COLO829 (cell line): ENCODE measurements around the gene UBTD1.
A peak's percentile ranks its signal among the peaks of the same experiment; 100 is the strongest.

Source experiments
- DNase-seq: peaks from one replicate; pipeline ENCODE4 v3.0.0; 2012; ENCODE audit warnings: low spot score

Gene UBTD1

DNA sequence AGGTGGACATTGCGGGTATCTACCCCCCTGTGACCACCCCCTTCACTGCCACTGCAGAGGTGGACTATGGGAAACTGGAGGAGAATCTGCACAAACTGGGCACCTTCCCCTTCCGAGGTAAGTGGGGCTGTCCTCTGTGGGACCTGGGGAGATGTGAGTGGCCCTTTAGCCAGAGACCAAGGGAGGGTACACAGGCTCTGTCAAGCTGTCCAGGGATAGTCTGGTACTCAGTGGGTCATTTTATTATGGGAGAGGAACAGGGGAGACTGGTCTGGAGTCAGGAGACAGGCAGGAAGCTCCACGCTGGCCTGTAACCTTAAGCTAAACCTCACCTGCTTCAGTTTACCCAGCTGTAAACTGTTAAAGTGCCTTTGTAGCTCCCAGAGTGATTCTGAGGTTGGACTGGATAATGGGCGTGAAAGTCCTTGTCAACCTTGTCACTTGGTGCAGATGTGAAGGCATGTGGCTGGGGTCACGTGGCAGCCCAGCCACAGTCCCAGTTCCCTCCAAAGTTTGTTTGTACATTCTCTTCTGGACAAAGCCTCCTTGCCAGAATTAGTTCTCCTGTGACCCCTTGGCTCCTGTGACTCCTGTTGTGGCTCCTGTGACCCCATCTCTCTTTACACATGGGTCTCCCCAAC is 86.2 kb downstream of the UBTD1 start:
- DNase-seq = no peak

DNA sequence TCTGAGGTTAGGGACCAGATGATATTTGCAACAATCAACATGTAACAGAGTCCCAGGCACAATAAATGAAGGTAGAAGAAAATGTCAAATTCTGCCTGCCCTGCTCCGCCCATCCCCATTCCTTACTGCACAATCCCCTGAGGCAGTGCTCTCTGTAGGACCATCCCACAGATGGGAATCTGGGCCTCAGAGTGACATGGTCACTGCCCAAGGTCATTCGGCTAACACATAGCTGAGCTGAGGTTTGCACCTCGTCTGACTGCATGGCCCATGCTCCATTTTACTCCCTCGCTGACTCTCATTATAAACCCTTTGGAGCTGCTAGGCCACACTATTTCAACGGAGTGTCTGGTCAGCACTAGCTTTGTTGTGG is 86.7 kb downstream of the UBTD1 start:
- DNase-seq = no peak

DNA sequence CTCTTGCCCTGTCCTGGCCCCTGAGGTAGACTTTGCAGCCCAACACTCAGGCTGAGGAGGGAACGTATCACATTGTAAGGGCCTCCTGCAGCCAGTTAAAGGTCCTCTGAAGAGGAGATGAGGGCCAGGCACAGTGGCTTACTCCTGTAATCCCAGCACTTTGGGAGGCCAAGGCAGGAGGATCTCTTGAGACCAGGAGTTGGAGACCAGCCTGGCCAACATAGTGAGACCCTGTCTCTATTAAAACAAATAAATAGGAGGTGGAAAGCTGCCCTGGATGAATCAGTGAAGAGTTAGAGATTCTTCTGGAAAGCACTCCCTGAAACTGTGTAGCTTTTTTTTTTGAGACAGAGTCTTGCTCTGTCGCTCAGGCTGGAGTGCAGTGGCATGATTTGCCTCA is 88.5 kb downstream of the UBTD1 start:
- DNase-seq = no peak

DNA sequence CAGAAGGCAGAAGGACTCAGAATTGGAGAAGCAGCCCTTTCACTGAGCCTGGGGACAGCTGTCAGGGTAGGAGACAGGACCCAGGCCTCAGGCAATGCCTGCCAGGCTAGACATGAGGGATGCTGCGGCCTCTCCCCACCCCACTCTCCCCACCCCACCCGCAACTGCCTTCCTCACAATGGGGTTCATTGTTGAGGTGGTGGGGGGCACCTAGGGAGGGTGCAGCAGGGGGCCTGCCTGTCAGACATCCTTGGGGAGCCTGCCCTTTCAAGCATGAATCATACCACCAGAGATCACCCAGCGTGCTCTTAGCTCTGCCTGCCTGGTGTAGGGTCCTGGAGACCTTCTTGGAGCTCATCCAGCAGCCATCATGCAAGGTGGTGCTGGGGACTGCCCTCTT is 90.8 kb downstream of the UBTD1 start, which contains the start of gene C10orf62:
Gene C10orf62 (plus strand): TSS at position 243 of the 400 bp plus-strand sequence. CDS start 177 bp downstream, outside the sequence.
- no peak for DNase-seq

DNA sequence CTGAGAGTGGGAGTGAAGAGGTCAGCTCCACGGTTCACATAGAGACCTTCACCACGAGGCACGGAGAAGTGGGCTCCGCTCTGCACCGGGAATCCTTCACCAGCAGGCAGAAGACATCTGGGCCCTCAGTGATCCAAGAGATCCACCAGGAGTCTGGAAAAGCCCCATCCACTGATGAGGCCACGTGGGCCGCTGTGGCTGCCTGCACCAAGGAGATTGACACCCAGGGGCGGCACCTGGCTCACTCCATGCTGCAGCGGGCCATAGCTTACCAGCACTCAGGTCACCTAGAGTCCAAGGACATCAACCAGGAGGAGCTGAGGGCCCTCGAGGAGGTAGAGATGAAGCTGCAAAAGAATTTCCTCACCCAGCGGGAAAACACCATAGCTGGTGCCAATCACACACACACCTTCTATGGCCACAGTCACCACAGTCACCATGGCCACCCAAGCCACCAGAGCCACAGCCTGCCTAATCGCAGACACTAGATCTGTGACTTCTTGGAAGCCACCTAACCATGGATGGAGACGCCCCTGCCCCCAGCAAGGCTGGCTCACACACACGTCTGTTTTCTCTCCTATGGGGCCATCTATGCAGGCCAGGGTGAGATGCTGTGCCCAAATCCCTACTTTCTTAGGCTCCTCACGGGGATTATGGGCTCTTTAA is 91.5 kb downstream of the UBTD1 start:
- no peak for DNase-seq

DNA sequence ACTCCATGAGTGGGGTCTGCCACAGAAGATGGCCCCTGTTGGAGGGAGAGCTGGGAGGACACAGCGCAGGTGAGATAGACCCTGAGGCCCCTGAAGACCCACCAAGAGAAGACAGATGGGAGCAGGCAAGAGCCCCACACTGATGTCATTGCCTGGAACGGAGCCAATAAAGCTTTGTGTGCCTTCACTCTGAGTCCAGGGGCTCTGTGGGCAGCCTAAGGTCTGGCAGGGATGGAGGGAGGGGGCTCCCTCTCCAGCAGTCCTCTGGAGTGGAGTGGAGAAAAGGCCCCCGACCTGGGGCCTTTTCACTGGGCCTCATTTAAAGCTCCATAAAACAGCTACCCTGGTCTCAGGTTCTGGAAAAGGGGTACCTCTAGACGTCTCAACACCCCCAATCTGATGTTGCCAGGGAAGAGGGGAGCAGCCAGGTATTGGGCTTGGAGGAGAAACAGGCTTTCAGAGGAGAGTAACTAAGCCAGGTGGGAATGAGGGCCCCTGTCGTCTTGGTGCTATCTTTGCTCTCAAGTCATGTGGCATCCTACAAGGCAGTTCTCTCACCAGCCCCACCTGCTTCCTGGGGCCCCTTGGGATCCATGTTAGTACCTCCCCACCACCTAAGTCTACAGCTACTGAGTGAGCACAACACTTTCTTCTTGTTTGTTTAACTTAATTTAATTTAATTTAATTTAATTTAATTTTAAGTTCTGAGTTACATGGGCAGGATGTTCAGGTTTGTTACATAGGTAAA is 92.2 kb downstream of the UBTD1 start:
- DNase-seq = no peak

DNA sequence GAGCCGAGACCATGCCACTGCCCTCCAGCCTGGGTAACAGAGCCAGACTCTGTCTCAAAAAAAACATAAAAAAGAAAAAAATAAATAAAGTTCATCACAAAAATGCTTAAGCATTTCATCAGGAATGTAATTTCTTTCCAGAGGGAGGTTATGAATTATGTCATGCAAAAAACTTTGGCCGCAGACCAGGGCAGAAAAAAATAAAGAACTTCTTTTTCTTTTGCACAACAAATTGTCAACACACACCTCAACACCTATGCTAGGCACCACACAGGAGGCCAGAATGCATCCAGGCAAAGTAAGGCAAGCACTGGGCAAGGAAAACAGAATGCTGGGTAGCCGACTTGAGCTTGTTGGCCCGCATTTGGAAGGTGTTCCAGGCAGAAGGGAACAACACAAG is 94.7 kb downstream of the UBTD1 start:
- no peak for DNase-seq

DNA sequence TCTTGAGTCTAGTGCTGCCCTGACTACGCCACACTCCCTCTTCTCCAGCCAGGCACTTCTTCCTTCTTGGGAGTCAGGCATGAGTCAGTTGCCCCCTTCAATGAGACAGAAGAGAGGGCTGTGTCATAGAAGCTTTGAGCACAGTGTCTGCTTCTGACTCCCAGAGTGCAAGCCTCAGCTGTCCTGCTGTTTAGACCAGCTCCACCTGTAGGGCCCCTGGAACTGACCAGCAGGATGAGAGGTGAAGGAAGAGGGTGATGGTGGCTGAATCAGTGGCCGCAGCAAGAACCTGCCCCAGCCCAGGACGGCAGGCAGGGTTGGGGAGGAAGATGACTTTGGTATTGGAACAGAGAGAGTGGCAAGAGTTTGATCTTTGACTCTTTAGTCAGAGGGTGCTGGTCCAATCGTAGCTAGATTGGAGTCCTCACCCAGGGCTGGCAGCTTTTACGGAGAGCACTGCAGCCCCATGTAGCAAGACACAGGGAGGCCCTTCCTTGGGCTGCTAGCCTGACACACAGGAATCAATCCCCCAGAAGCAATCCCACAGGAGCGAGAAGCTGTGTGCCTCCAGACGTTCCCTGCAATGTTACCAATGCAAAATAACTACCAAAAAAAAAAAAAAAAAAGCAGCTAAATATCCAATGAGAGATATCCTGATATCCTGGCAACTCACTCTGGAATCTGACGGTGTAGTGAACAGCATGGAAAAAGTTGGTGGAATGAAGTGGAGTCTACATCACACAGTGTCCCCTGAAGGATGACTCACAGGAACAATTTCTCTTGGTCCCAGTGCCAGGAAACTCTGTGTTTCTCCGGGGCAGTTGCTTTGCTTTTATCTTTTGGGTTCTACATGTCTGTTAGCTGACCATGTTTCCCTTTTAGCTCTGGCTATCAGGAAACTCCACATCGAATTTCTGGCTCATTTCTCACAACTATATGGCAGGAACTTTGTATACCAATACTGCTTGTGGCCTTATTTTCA is 97.7 kb downstream of the UBTD1 start:
- peak; percentile 21 for DNase-seq

DNA sequence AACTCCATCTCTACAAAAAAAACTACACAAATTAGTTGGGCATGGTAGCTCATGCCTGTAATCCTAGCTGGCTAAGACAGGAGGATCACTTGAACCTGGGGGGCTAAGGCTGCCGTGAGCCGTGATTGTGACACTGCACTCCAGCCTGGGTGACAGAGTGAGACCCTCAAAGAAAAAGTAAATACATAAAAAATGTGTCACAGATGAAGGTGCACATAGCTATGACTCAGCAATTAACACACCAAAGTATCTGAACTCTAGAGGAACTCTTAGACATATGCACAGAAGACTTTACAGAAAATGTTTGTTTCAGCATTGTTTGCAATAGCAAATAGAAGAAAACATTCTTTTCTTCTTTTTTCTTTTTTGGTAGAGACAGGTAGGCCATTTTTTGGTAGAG is 99.1 kb downstream of the UBTD1 start:
- no peak for DNase-seq

DNA sequence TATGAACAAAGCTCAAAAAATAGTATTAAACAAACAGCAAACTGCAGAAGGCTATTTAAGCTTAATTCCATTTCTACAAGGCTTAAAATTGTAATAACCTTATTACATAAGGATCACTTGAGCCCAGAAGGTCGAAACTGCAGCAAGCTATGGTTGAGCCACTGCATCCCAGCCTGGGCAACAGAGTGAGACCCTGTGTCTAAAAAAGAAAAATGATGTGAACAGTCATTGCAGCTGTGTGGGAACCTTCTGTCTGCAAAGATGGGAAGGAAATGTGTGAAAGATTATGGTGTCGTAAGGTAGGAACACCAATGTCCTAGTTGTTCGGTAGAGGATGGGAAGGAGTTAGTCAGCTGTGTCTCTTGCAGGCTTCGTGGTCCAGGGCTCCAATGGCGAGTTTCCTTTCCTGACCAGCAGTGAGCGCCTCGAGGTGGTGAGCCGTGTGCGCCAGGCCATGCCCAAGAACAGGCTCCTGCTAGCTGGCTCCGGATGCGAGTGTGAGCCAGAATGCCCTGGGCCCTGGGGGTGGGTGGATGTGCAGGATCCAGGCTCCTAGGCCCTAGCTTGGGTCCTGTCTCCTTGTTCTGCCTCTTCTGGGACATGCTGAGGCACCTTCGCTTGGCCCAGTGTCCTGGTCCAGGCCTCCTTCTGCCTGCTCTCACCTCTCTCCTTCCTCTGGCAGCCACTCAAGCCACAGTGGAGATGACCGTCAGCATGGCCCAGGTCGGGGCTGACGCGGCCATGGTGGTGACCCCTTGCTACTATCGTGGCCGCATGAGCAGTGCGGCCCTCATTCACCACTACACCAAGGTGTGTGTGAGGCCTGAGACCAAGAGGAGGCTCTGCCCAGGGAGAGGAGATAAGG is 99.9 kb downstream of the UBTD1 start:
- DNase-seq = no peak

DNA sequence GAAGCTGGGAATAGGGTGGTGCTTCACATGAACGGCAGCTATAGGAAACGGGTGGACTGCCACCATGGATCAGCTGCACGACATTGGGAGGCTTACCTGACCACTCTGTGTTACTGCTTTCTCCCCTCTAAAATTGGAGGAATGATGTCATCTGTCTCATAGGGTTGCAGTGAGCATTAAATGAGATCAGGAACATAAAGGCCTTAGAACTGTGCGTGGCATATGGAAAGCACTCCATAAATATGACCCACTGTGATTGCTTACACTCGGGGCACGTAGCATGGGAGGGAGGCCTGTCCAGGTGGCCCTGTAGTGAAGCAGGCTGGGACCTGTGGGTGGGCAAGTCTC is 100.5 kb downstream of the UBTD1 start:
- DNase-seq = no peak

DNA sequence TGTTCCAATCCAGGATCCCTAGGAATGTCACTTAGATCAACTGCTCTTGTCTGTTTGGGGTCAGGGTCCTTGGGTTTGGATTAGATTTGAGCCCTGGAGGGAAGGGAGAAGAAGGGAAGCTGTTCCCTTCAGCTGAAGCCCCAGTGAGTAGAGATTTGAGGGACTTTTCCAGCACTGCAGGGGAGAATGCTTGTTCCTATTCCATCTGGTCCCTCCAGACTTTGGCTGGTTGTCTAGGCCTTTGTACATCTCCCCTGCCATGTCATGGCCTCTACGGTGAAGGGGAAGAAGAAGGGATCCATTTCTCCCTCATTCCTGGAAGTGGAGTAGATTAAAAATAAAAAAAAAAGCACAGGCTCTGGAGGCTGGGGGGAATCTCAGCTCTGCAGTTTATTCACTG is 101.9 kb downstream of the UBTD1 start:
- no peak for DNase-seq

DNA sequence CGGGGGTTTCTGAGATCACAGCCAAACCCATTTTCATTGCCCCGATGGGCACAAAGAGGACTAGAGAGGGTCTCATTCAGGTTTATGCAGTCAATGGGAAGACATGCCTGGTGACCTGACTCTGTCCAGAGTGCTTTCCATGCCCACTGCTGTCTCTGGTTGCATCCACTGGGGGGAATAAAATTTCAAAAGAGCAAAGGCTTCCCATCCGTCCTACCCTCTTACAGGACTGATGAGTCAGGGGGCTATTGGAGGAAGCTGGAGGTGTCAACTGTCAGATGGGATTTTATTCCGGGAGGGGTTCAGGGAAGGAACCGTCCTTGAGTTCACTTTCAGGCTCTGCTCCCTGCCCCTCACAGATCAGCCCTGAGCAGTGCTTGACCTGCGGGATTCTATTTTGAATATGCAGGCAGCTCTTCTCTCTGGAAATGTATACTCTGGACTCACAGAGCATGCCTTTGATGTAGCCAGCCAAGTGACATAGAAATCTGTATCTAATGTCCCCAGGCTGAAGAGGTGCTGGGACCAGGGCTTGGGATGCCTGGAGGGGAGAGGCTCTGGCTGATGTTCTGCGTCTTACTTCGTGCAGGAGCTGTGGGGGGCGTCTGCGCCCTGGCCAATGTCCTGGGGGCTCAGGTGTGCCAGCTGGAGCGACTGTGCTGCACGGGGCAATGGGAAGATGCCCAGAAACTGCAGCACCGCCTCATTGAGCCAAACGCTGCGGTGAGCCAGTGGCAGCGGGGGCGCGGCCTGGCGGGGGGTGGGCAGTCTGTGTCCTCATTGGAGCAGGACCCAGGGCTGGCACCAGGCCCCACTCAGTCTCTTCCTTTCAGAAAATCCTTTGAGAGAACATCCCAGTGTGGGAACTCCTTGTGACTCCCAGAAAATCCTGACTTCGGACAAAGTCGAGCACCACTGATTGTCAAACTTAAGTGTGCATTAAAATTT is 102.8 kb downstream of the UBTD1 start:
- DNase-seq = no peak

DNA sequence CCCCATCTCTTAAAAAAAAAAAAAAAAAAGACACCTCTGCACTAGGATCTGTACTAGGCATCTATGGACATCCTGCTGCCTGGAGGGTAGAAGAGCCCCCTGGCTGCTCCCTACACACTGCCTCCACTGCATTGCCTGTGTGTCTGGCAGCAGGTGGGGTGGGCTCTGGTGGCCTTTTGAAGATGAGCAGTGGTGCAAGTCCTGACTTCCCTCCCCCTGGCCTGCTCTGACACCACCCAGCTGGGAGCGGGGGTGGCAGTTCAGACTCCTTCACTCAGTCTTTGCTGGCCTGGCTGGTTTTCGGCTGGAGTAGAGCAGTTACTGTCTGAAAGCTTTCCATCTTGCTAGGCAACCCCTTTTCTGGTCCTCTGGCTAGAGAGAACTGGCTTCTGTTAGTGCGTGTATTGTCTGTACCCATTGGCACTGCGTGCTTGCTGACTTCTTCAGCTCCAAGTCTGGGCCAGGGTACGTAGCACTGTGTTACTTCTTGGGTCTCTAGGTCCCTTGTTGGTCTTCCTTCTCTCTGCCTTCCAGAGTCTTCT is 108.4 kb downstream of the UBTD1 start:
- DNase-seq = no peak

DNA sequence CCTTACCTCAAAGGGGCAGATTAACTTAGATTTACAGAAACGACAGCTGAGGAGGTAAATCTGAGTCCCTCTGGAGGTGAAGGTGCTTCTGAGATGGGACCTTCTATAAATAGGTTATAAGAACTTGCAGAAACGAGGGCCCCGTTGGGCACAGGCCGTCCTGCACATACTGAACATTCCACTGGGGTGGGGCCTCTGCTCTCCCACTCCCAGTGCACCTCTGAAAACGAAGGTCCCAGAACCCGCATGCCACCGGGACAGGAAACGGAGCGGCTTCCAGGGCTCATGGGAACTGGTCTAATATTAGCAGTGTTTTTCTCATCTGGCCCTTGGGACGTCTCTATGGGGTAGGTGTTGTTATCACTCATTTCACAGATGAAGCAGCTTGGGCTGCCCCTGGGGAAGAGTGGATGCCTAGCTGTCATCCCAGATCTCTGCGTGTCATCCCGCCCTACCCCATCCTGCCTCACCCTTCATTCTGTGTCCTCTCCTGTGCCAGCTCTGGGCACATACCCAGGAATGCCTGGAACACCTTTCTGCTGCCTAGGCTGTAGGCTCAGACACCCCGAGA is 110.4 kb downstream of the UBTD1 start:
- DNase-seq = no peak

DNA sequence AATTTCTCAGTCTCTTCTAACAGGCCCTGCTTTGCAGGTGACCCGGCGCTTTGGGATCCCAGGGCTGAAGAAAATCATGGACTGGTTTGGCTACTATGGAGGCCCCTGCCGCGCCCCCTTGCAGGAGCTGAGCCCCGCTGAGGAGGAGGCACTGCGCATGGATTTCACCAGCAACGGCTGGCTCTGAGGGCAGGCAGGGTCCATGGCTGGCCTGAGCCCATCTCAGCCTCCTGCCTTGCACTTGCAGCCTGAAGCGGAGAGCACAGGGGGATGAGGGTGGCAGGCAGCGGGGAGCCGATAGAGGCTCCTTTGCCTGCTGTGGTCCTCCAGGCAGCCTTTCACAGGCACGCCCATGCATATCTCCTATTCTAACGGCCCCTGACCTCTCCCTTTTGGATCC is 112.7 kb downstream of the UBTD1 start:
- DNase-seq = no peak

DNA sequence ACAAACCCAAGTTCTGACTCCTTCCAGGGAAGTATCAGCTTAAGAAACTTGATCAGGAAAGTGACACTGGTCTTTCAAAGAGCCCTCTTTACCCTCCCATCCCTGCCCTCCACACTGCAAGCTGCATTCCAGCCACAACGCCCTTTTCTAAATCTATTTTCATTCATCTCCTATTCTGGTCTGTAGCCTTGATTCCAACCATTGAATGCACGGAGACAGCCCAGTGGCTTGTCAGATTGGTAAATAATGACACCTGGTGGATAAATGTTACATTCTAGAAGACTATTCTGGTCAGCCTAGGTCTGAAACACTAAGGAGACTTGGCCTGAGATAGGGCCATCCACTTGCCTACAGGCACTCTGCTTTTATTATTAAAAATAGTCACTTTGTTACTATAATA is 113.7 kb downstream of the UBTD1 start:
- DNase-seq = peak; percentile 81

DNA sequence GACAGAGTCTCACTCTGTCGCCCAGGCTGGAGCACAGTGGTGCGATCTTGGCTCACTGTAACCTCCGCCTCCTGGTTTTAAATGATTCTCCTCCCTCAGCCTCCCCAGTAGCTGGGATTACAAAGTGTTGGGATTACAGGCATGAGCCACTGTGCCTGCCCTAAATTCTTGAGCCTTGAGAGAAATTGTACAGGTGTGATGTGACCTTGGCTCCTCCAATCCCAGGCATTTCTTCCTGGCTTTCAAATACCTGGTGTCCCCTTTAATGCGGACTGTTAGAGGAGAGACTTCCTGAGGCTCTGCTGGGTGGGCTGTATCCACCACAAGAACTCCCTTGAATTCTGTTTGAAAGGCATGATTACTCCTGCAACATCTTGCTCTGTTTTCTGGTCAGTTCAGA is 119.6 kb downstream of the UBTD1 start:
- DNase-seq = no peak

DNA sequence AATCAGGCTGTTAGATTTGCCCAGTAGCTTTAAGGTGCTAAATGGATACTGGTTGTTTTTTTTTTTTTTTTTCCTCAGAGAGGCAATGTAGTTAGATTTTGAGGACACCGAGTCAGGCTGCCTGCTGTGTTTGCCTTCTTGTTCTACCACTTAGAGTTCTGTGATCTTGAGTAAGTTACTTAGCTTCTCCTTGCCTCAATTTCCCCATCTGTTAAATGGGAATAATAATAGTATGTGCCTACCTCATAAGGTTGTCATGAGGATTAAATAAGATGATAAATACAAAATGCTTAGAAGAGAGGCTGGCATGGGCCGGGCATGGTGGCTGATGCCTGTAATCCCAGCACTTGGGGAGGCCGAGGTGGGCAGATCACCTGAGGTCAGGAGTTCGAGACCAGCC is 120.0 kb downstream of the UBTD1 start:
- DNase-seq = no peak
